K562 (cell line): ENCODE results near the gene VWA1. TPM values are rescaled to one million over a fixed set of nuclear protein-coding genes. Genes with fewer than 3 reads are reported as not detected.

Experiments
- ARHGAP35 ChIP-seq: fragments of 450-650 bp; IDR thresholded peaks from 2 replicates; pipeline ENCODE4 v1.6.1; 2018; ENCODE audit not compliant: partially characterized antibody
- ATF1 ChIP-seq, 2 experiments: fragments of 450-650 bp in 1 of 2; IDR thresholded peaks; 2 replicates each; pipeline ENCODE4 v1.6.1; 2016; ENCODE audit warnings: missing compliant biosample characterization in 1 of 2, missing genetic modification characterization in 1 of 2
- CHD1 ChIP-seq: fragments of 200-600 bp; sonication (generic); IDR thresholded peaks from one replicate; pipeline ENCODE4 v1.6.1; 2012; ENCODE audit warnings: mild to moderate bottlenecking, moderate library complexity, low read length, inconsistent platforms
- ETV6 ChIP-seq, 3 experiments: fragments of 150-350 bp in 1 of 3; sonication (generic) in 1 of 3; formaldehyde crosslinking in 1 of 3; IDR thresholded peaks; 2 replicates each; pipeline versions ENCODE4 v1.6.1 to v1.8.0; 2014 to 2022; ENCODE audit warnings: borderline replicate concordance in 2 of 3, low read depth in 2 of 3, antibody characterized with exemption in 1 of 3, low read length in 1 of 3, mild to moderate bottlenecking in 1 of 3, missing genetic modification reagents in 1 of 3
- MXI1 ChIP-seq: IDR thresholded peaks from 2 replicates; pipeline ENCODE4 v1.6.1; 2011; ENCODE audit warnings: low read depth, mild to moderate bottlenecking, improper control_type of control experiment, low read length
- NR4A1 ChIP-seq, 2 experiments: fragments of 250-450 bp in 1 of 2; fragments of 450-650 bp in 1 of 2; sonication (Bioruptor Pico) in 1 of 2; IDR thresholded peaks; 2 replicates each; pipeline versions ENCODE4 v1.4.0 to v1.6.1; 2016 to 2020; ENCODE audit warnings: mild to moderate bottlenecking in 2 of 2, missing compliant biosample characterization in 1 of 2, missing genetic modification characterization in 1 of 2, moderate library complexity in 1 of 2
- POLR2B ChIP-seq: fragments of 450-650 bp; IDR thresholded peaks from 2 replicates; pipeline ENCODE4 v1.6.1; 2018; ENCODE audit warnings: low read depth; ENCODE audit not compliant: partially characterized antibody
- PTBP1 ChIP-seq: fragments of 200-400 bp; formaldehyde crosslinking; IDR thresholded peaks from 2 replicates; pipeline ENCODE4 v1.6.1; 2017; ENCODE audit warnings: low read depth, low read length
- RBM14 ChIP-seq: fragments of 200-400 bp; formaldehyde crosslinking; IDR thresholded peaks from 2 replicates; pipeline ENCODE4 v1.6.1; 2018; ENCODE audit warnings: low read depth, mild to moderate bottlenecking, low read length, moderate library complexity, borderline replicate concordance; ENCODE audit not compliant: insufficient read depth
- SNRNP70 ChIP-seq: fragments of 200-400 bp; formaldehyde crosslinking; optimal IDR thresholded peaks from 2 replicates; pipeline ENCODE3; 2017; ENCODE audit warnings: low read depth, low read length
- SRF ChIP-seq, 2 experiments: fragments of 250-450, 450-650 bp in 1 of 2; sonication (Bioruptor Pico) in 1 of 2; sonication (generic) in 1 of 2; formaldehyde crosslinking; IDR thresholded peaks; 2 replicates each; pipeline versions ENCODE4 v1.5.0 to v1.5.1; 2020 to 2022; ENCODE audit warnings: mild to moderate bottlenecking in 1 of 2, missing genetic modification reagents in 1 of 2
- TEAD4 ChIP-seq, 2 experiments: sonication (generic) in 1 of 2; formaldehyde crosslinking in 1 of 2; IDR thresholded peaks; 2 replicates each; pipeline versions ENCODE4 v1.6.1 to v1.8.0; 2012 to 2022; ENCODE audit warnings: borderline replicate concordance in 1 of 2, inconsistent platforms in 1 of 2, low read length in 1 of 2, mild to moderate bottlenecking in 1 of 2, missing genetic modification reagents in 1 of 2
- YY1 ChIP-seq, 3 experiments: IDR thresholded peaks; 2 replicates each; pipeline ENCODE4 v1.6.1; 2011; ENCODE audit warnings: low read length in 2 of 3, mild to moderate bottlenecking in 2 of 3, moderate library complexity in 2 of 3, borderline replicate concordance in 1 of 3, control low read depth in 1 of 3, low read depth in 1 of 3; ENCODE audit not compliant: insufficient read depth in 3 of 3, insufficient replicate concordance in 2 of 3, control insufficient read depth in 1 of 3, insufficient read length in 1 of 3; ENCODE audit errors: extremely low read depth in 1 of 3
- ZBTB43 ChIP-seq: sonication (generic); formaldehyde crosslinking; IDR thresholded peaks from 2 replicates; pipeline ENCODE4 v1.8.0; 2023; ENCODE audit warnings: mild to moderate bottlenecking, missing genetic modification reagents
- ZNF124 ChIP-seq: sonication (generic); formaldehyde crosslinking; IDR thresholded peaks from 2 replicates; pipeline ENCODE4 v1.8.1; 2022; ENCODE audit warnings: missing genetic modification reagents
- ZNF431 ChIP-seq: sonication (generic); formaldehyde crosslinking; IDR thresholded peaks from 2 replicates; pipeline ENCODE4 v1.8.0; 2022; ENCODE audit warnings: mild to moderate bottlenecking, missing genetic modification reagents
- ZNF512 ChIP-seq: IDR thresholded peaks from 2 replicates; pipeline ENCODE4 v1.6.1; 2016; ENCODE audit warnings: missing genetic modification characterization, missing compliant biosample characterization
- ZNF717 ChIP-seq: fragments of 250-450 bp; sonication (Bioruptor Pico); IDR thresholded peaks from 2 replicates; pipeline ENCODE4 v1.5.0; 2021
- ZNF780A ChIP-seq: fragments of 250-450 bp; sonication (Bioruptor Pico); IDR thresholded peaks from 2 replicates; pipeline ENCODE4 v1.5.0; 2021; ENCODE audit warnings: mild to moderate bottlenecking
- polyA plus RNA-seq, 8 experiments: library from polyadenylated mRNA; depleted of rRNA in 4 of 8; stranded (reverse) in 5 of 8; unstranded in 3 of 8; fragments of >200 nt; fragmentation: Nextera tagmentation in 2 of 8; fragmentation: Illumina TruSeq in 1 of 8; extraction: Ambion mirVana in 2 of 8; extraction: Trizol in 1 of 8; gene quantifications; 2 replicates each; pipeline versions ENCODE4 v1.2.1 to v1.2.3, GENCODE V29; 2011 to 2014; ENCODE audit warnings: inconsistent platforms in 1 of 8, missing spikeins in 1 of 8
- total RNA-seq, 7 experiments: library from RNA; depleted of rRNA in 6 of 7; stranded (reverse); fragments of >200 nt in 6 of 7; fragmentation: Illumina TruSeq in 2 of 7; extraction: Trizol in 2 of 7; gene quantifications; 2 replicates each; pipeline versions ENCODE4 v1.2.1 to v1.2.3, GENCODE V29; 2011 to 2021; ENCODE audit warnings: low replicate concordance in 1 of 7

Gene VWA1
- total and polyA plus RNA-seq, 9 of the 15 experiments (the other 6 are each of a cell fraction or from before 2014, with no cell fraction given): 0.01 to 6.4 (median 0.85) TPM

- no peak; the same call in 1 of the 2 replicates for TF ChIP-seq TEAD4 (IDR thresholded peaks at IDR 0.05; ENCODE audit: low read length)
- no peak for TF ChIP-seq TEAD4 (CRISPR knock-in tag; IDR thresholded peaks at IDR 0.05; ENCODE audit: borderline replicate concordance)
- 0 out of 2 replicates have a peak, but pooled peaks have one; percentile 2 for TF ChIP-seq RBM14
- TF ChIP-seq SNRNP70: peak; percentile 87
- TF ChIP-seq ZNF124 (CRISPR knock-in tag): peak; percentile 70; the same call in 1 of the 2 replicates
- TF ChIP-seq PTBP1: 0 out of 2 replicates have a peak, but pooled peaks have one; percentile 27
- 0 out of 4 replicates have a peak, but pooled peaks of 1 of the 2 experiments have one; percentile 17 for TF ChIP-seq SRF (CRISPR knock-in tag; IDR thresholded peaks at IDR 0.05)
- no peak for TF ChIP-seq ZNF512 (tag)
- TF ChIP-seq ARHGAP35: peak; percentile 55
- TF ChIP-seq ZNF717 (CRISPR knock-in tag): 0 out of 2 replicates have a peak, but pooled peaks have one; percentile 68
- 0 out of 2 replicates have a peak, but pooled peaks have one; percentile 38 for TF ChIP-seq ZBTB43 (CRISPR knock-in tag)
- peak in 2 of 3 experiments; percentile 13 to 20 for TF ChIP-seq YY1 (IDR thresholded peaks at IDR 0.05; ENCODE audit: borderline replicate concordance in 1 of 3, control insufficient read depth in 1 of 3, extremely low read depth in 1 of 3, insufficient read depth in 3 of 3, insufficient read length in 1 of 3, insufficient replicate concordance in 2 of 3, low read depth in 1 of 3, low read length in 2 of 3)
- TF ChIP-seq ETV6 (IDR thresholded peaks at IDR 0.05; ENCODE audit: borderline replicate concordance in 1 of 2, low read depth in 2 of 2, low read length in 1 of 2): peak in 1 of 2 experiments; percentile 0; a peak in 1 of 4 replicates
- TF ChIP-seq ETV6 (CRISPR knock-in tag; IDR thresholded peaks at IDR 0.05; ENCODE audit: borderline replicate concordance): no peak
- no peak for TF ChIP-seq NR4A1 (CRISPR knock-in tag; IDR thresholded peaks at IDR 0.05)
- TF ChIP-seq NR4A1 (tag; IDR thresholded peaks at IDR 0.05): no peak
- TF ChIP-seq ZNF780A (CRISPR knock-in tag): 0 out of 2 replicates have a peak, but pooled peaks have one; percentile 54
- TF ChIP-seq POLR2B: peak; percentile 54
- TF ChIP-seq CHD1: peak; percentile 74
- 0 out of 2 replicates have a peak, but pooled peaks have one; percentile 2 for TF ChIP-seq ZNF431 (CRISPR knock-in tag)
- 0 out of 2 replicates have a peak, but pooled peaks have one; percentile 6 for TF ChIP-seq MXI1
- TF ChIP-seq ATF1 (CRISPR knock-in tag; IDR thresholded peaks at IDR 0.05): no peak
- no peak for TF ChIP-seq ATF1 (tag; IDR thresholded peaks at IDR 0.05)
These were observed 35.5 kb upstream of the VWA1 start (continued) for GRCh38 chr1:1399872-1400575.
